ENCODE results near the gene PCYOX1L.

PCYOX1L gene

GRCh38 chr5:149378241-149378820 is 20.5 kb downstream of the PCYOX1L start:
- Histone ChIP-seq H3K9ac (ENCODE audit: low read length in 2 of 2) (peak overlapping the region; percentile 42 to 75), H3K4me3 (ENCODE audit: low read length in 2 of 2) (peak overlapping the region in 1 of 2 donors; percentile 8)

GRCh38 chr5:149379177-149379761 is 21.4 kb downstream of the PCYOX1L start, which contains the start of gene IL17B:
IL17B (minus strand) TSS chr5:149379292; CDS start chr5:149379225, 67 bp downstream.
- Histone ChIP-seq H3K27me3 (ENCODE audit: control insufficient read depth in 1 of 2, insufficient read depth in 2 of 2, low read length in 2 of 2) (no peaks in the 10 kb centered on the region), H3K9me3 (ENCODE audit: control insufficient read depth in 2 of 2, low read length in 2 of 2) (no peaks in the 10 kb centered on the region), H3K4me3 (ENCODE audit: low read length in 2 of 2) (peak within 1 kb of the TSS; percentile 13 to 35), H3K9ac (ENCODE audit: low read length in 2 of 2) (peak within 1 kb of the TSS; percentile 68 to 75), H3K36me3 (ENCODE audit: control insufficient read depth in 2 of 2, insufficient read depth in 2 of 2, low read length in 2 of 2) (no peaks in the 10 kb centered on the region), H3K4me1 (ENCODE audit: control insufficient read depth, insufficient read depth, low read length) (peaks cover 67% of the 10 kb centered on the region), H3K27ac (ENCODE audit: low read length) (peak within 1 kb of the TSS; percentile 99)

More at GRCh38 chr5:149378241-149378820, 20.5 kb downstream of the PCYOX1L start:
- H3K36me3 ChIP-seq (ENCODE audit: control insufficient read depth in 2 of 2, insufficient read depth in 2 of 2, low read length in 2 of 2) = no peaks in the 10 kb centered on the region
- no peaks in the 10 kb centered on the region for H3K9me3 ChIP-seq (ENCODE audit: control insufficient read depth in 2 of 2, low read length in 2 of 2)
- no peaks in the 10 kb centered on the region for H3K27me3 ChIP-seq (ENCODE audit: control insufficient read depth in 1 of 2, insufficient read depth in 2 of 2, low read length in 2 of 2)
- H3K4me1 ChIP-seq (ENCODE audit: control insufficient read depth, insufficient read depth, low read length) = peaks cover 63% of the 10 kb centered on the region
- H3K27ac ChIP-seq (ENCODE audit: low read length) = peak overlapping the region; percentile 99

- H3K9me3 ChIP-seq (ENCODE audit: control insufficient read depth in 2 of 2, low read length in 2 of 2) = no peaks in the 10 kb centered on the region
- H3K9ac ChIP-seq (ENCODE audit: low read length in 2 of 2) = peak overlapping the region; percentile 68 to 75
- H3K36me3 ChIP-seq (ENCODE audit: control insufficient read depth in 2 of 2, insufficient read depth in 2 of 2, low read length in 2 of 2) = no peaks in the 10 kb centered on the region
- H3K27ac ChIP-seq (ENCODE audit: low read length) = peak overlapping the region; percentile 99
- peak overlapping the region; percentile 13 to 35 for H3K4me3 ChIP-seq (ENCODE audit: low read length in 2 of 2)
- no peaks in the 10 kb centered on the region for H3K27me3 ChIP-seq (ENCODE audit: control insufficient read depth in 1 of 2, insufficient read depth in 2 of 2, low read length in 2 of 2)
- H3K4me1 ChIP-seq (ENCODE audit: control insufficient read depth, insufficient read depth, low read length) = peaks cover 67% of the 10 kb centered on the region
Measured at GRCh38 chr5:149379818-149380374, 22.1 kb downstream of the PCYOX1L start.

GRCh38 chr5:149380466-149381121 is 22.7 kb downstream of the PCYOX1L start:
- Histone ChIP-seq H3K27ac (ENCODE audit: low read length) (peak overlapping the region; percentile 99), H3K36me3 (ENCODE audit: control insufficient read depth in 2 of 2, insufficient read depth in 2 of 2, low read length in 2 of 2) (no peaks in the 10 kb centered on the region), H3K27me3 (ENCODE audit: control insufficient read depth in 1 of 2, insufficient read depth in 2 of 2, low read length in 2 of 2) (no peaks in the 10 kb centered on the region), H3K9me3 (ENCODE audit: control insufficient read depth in 2 of 2, low read length in 2 of 2) (no peaks in the 10 kb centered on the region), H3K9ac (ENCODE audit: low read length in 2 of 2) (peak overlapping the region; percentile 95 to 97), H3K4me1 (ENCODE audit: control insufficient read depth, insufficient read depth, low read length) (peaks cover 71% of the 10 kb centered on the region), H3K4me3 (ENCODE audit: low read length in 2 of 2) (peak overlapping the region; percentile 75 to 80)

- Histone ChIP-seq H3K27me3 (ENCODE audit: control insufficient read depth in 1 of 2, insufficient read depth in 2 of 2, low read length in 2 of 2) (no peaks in the 10 kb centered on the region), H3K9ac (ENCODE audit: low read length in 2 of 2) (peak overlapping the region; percentile 95 to 97), H3K36me3 (ENCODE audit: control insufficient read depth in 2 of 2, insufficient read depth in 2 of 2, low read length in 2 of 2) (no peaks in the 10 kb centered on the region), H3K27ac (ENCODE audit: low read length) (peak overlapping the region; percentile 99), H3K9me3 (ENCODE audit: control insufficient read depth in 2 of 2, low read length in 2 of 2) (no peaks in the 10 kb centered on the region), H3K4me3 (ENCODE audit: low read length in 2 of 2) (peak overlapping the region; percentile 75 to 80), H3K4me1 (ENCODE audit: control insufficient read depth, insufficient read depth, low read length) (peaks cover 80% of the 10 kb centered on the region)
Measured at GRCh38 chr5:149381261-149381985, 23.6 kb downstream of the PCYOX1L start.

- peak overlapping the region; percentile 99 for H3K27ac ChIP-seq (ENCODE audit: low read length)
Measured at GRCh38 chr5:149381986-149382338, 24.1 kb downstream of the PCYOX1L start.

GRCh38 chr5:149382517-149383220 is 24.8 kb downstream of the PCYOX1L start:
- Histone ChIP-seq H3K27me3 (ENCODE audit: control insufficient read depth in 1 of 2, insufficient read depth in 2 of 2, low read length in 2 of 2) (no peaks in the 10 kb centered on the region), H3K9me3 (ENCODE audit: control insufficient read depth in 2 of 2, low read length in 2 of 2) (no peaks in the 10 kb centered on the region), H3K27ac (ENCODE audit: low read length) (peak overlapping the region; percentile 99), H3K9ac (ENCODE audit: low read length in 2 of 2) (peak overlapping the region; percentile 95 to 97), H3K36me3 (ENCODE audit: control insufficient read depth in 2 of 2, insufficient read depth in 2 of 2, low read length in 2 of 2) (no peaks in the 10 kb centered on the region), H3K4me3 (ENCODE audit: low read length in 2 of 2) (peak overlapping the region; percentile 75 to 80), H3K4me1 (ENCODE audit: control insufficient read depth, insufficient read depth, low read length) (peaks cover 90% of the 10 kb centered on the region)

More at GRCh38 chr5:149381986-149382338, 24.1 kb downstream of the PCYOX1L start:
- Histone ChIP-seq H3K9ac (ENCODE audit: low read length in 2 of 2) (peak overlapping the region; percentile 95 to 97), H3K4me1 (ENCODE audit: control insufficient read depth, insufficient read depth, low read length) (peaks cover 85% of the 10 kb centered on the region), H3K36me3 (ENCODE audit: control insufficient read depth in 2 of 2, insufficient read depth in 2 of 2, low read length in 2 of 2) (no peaks in the 10 kb centered on the region), H3K9me3 (ENCODE audit: control insufficient read depth in 2 of 2, low read length in 2 of 2) (no peaks in the 10 kb centered on the region), H3K4me3 (ENCODE audit: low read length in 2 of 2) (peak overlapping the region; percentile 75 to 80), H3K27me3 (ENCODE audit: control insufficient read depth in 1 of 2, insufficient read depth in 2 of 2, low read length in 2 of 2) (no peaks in the 10 kb centered on the region)

GRCh38 chr5:149383399-149383798 is 25.6 kb downstream of the PCYOX1L start:
- Histone ChIP-seq H3K4me1 (ENCODE audit: control insufficient read depth, insufficient read depth, low read length) (peaks cover 92% of the 10 kb centered on the region), H3K9ac (ENCODE audit: low read length in 2 of 2) (peak overlapping the region; percentile 95 to 97), H3K27me3 (ENCODE audit: control insufficient read depth in 1 of 2, insufficient read depth in 2 of 2, low read length in 2 of 2) (no peaks in the 10 kb centered on the region), H3K27ac (ENCODE audit: low read length) (peak overlapping the region; percentile 99), H3K9me3 (ENCODE audit: control insufficient read depth in 2 of 2, low read length in 2 of 2) (no peaks in the 10 kb centered on the region), H3K4me3 (ENCODE audit: low read length in 2 of 2) (peak overlapping the region; percentile 75 to 80), H3K36me3 (ENCODE audit: control insufficient read depth in 2 of 2, insufficient read depth in 2 of 2, low read length in 2 of 2) (no peaks in the 10 kb centered on the region)

GRCh38 chr5:149386166-149386565 is 28.3 kb downstream of the PCYOX1L start:
- H3K4me1 ChIP-seq (ENCODE audit: control insufficient read depth, insufficient read depth, low read length) = peaks cover 88% of the 10 kb centered on the region
- H3K9ac ChIP-seq (ENCODE audit: low read length in 2 of 2) = peak overlapping the region; percentile 72 to 79
- H3K27me3 ChIP-seq (ENCODE audit: control insufficient read depth in 1 of 2, insufficient read depth in 2 of 2, low read length in 2 of 2) = no peaks in the 10 kb centered on the region
- H3K4me3 ChIP-seq (ENCODE audit: low read length in 2 of 2) = peak overlapping the region; percentile 42 to 57
- H3K36me3 ChIP-seq (ENCODE audit: control insufficient read depth in 2 of 2, insufficient read depth in 2 of 2, low read length in 2 of 2) = no peaks in the 10 kb centered on the region
- H3K27ac ChIP-seq (ENCODE audit: low read length) = peak overlapping the region; percentile 99
- no peaks in the 10 kb centered on the region for H3K9me3 ChIP-seq (ENCODE audit: control insufficient read depth in 2 of 2, low read length in 2 of 2)

Measured in stomach smooth muscle (tissue), 2 donors.